ENCODE results near the gene MTMR12.

MTMR12 gene

DNA sequence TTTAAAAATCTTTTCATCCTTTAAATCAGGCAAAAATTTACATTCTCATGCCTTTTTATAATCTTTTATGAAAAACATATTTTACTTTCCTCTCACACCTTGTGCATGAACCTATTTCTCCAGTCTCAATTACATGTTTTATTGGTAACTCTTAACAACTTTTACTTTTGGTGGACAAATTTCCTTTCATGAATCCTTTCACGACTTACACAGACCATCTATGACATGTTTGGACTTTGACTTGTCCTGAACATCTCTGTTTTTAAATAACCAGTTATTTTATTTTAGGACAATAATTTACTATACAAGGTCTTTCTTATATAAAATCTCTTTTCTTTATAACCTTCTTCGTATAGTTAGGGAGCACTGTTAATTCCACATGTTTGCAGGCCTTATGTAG lies 26.5 kb upstream of the MTMR12 start:
- H2BK5ac ChIP-seq (ENCODE audit: low read depth, low read length, poor library complexity) = no peak overlapping the region
- H3K4ac ChIP-seq (ENCODE audit: low read depth, low read length) = no peak overlapping the region
- H3K4me1 ChIP-seq (ENCODE audit: control insufficient read depth in 1 of 2, insufficient read depth in 2 of 2, low read length in 2 of 2) = no peaks in the 10 kb centered on the region
- H2AFZ ChIP-seq (ENCODE audit: insufficient read depth, low read length, poor library complexity) = no peak overlapping the region
- H2AK5ac ChIP-seq (ENCODE audit: low read length) = no peak overlapping the region
- H3K18ac ChIP-seq (ENCODE audit: low read length) = no peak overlapping the region
- H2BK12ac ChIP-seq (ENCODE audit: low read length) = no peak overlapping the region
- H3K27me3 ChIP-seq (ENCODE audit: insufficient read depth, low read length) = no peaks in the 10 kb centered on the region
- H4K91ac ChIP-seq (ENCODE audit: low read depth, low read length) = no peak overlapping the region
- no peak overlapping the region for H2BK120ac ChIP-seq (ENCODE audit: insufficient read depth, low read length, poor library complexity)
- no peak overlapping the region for H4K12ac ChIP-seq (ENCODE audit: low read depth, low read length)
- DNase-seq = no peak
- H3K79me1 ChIP-seq (ENCODE audit: low read length) = no peaks in the 10 kb centered on the region
- H3K36me3 ChIP-seq (ENCODE audit: control insufficient read depth in 1 of 2, insufficient read depth in 2 of 2, low read length in 2 of 2) = peaks cover 0 to 2% of the 10 kb centered on the region in 2 experiments
- WGBS (ENCODE audit: extremely low coverage, insufficient coverage, insufficient read length) = no CpG with 5 or more reads among the region's 2 CpGs
- H3K27ac ChIP-seq (ENCODE audit: low read depth, low read length) = no peak overlapping the region
- no peak overlapping the region for H4K8ac ChIP-seq (ENCODE audit: low read depth, low read length)
- H3K4me2 ChIP-seq (ENCODE audit: low read length) = no peak overlapping the region
- peaks cover 8% of the 10 kb centered on the region for H3K9me3 ChIP-seq (ENCODE audit: insufficient read depth, low read depth, low read length)
- no peak overlapping the region for H3K9ac ChIP-seq (ENCODE audit: low read length)
- no peaks in the 10 kb centered on the region for H3K79me2 ChIP-seq (ENCODE audit: control insufficient read depth, insufficient read depth, low read length, poor library complexity)
- no peak overlapping the region for H3K4me3 ChIP-seq (ENCODE audit: low read depth, low read length)
- H3K14ac ChIP-seq (ENCODE audit: low read length) = no peak overlapping the region
- no peak overlapping the region for H3K23ac ChIP-seq (ENCODE audit: low read length)

DNA sequence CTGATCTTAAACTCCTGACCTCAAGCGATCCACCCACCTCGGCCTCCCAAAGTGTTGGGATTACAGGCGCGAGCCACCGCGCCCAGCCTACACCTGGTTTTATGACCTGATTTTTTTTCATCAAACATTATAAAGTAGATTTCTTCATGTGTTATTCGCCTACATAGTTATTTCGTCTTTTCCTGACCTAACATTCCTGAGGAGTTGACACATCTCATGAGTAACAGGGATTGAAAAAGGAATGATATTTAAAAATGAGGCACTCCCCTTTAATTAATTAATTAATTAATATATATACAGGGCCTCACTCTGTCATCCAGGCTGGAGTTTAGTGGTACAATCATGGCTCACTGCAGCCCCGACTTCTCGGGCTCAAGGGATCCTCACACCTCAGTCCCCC lies 20.2 kb upstream of the MTMR12 start:
- H3K4me2 ChIP-seq (ENCODE audit: low read length) = no peak overlapping the region
- H3K27ac ChIP-seq (ENCODE audit: low read depth, low read length) = no peak overlapping the region
- H4K12ac ChIP-seq (ENCODE audit: low read depth, low read length) = no peak overlapping the region
- H3K18ac ChIP-seq (ENCODE audit: low read length) = no peak overlapping the region
- H3K23ac ChIP-seq (ENCODE audit: low read length) = no peak overlapping the region
- peaks cover 0 to 3% of the 10 kb centered on the region in 2 experiments for H3K4me1 ChIP-seq (ENCODE audit: control insufficient read depth in 1 of 2, insufficient read depth in 2 of 2, low read length in 2 of 2)
- no peak overlapping the region for H3K4me3 ChIP-seq (ENCODE audit: low read depth, low read length)
- H3K27me3 ChIP-seq (ENCODE audit: insufficient read depth, low read length) = no peaks in the 10 kb centered on the region
- H3K9me3 ChIP-seq (ENCODE audit: insufficient read depth, low read depth, low read length) = no peaks in the 10 kb centered on the region
- H2AK5ac ChIP-seq (ENCODE audit: low read length) = no peak overlapping the region
- no peak overlapping the region for H4K91ac ChIP-seq (ENCODE audit: low read depth, low read length)
- no peaks in the 10 kb centered on the region for H3K79me2 ChIP-seq (ENCODE audit: control insufficient read depth, insufficient read depth, low read length, poor library complexity)
- no peak for DNase-seq
- H3K9ac ChIP-seq (ENCODE audit: low read length) = no peak overlapping the region
- H2BK12ac ChIP-seq (ENCODE audit: low read length) = no peak overlapping the region
- H3K4ac ChIP-seq (ENCODE audit: low read depth, low read length) = no peak overlapping the region
- no peaks in the 10 kb centered on the region for H3K36me3 ChIP-seq (ENCODE audit: control insufficient read depth in 1 of 2, insufficient read depth in 2 of 2, low read length in 2 of 2)
- H3K79me1 ChIP-seq (ENCODE audit: low read length) = no peaks in the 10 kb centered on the region
- H3K14ac ChIP-seq (ENCODE audit: low read length) = no peak overlapping the region
- no peak overlapping the region for H2BK120ac ChIP-seq (ENCODE audit: insufficient read depth, low read length, poor library complexity)
- no peak overlapping the region for H4K8ac ChIP-seq (ENCODE audit: low read depth, low read length)
- no peak overlapping the region for H2BK5ac ChIP-seq (ENCODE audit: low read depth, low read length, poor library complexity)
- no peak overlapping the region for H2AFZ ChIP-seq (ENCODE audit: insufficient read depth, low read length, poor library complexity)
- no CpG with 5 or more reads among the region's 10 CpGs for WGBS (ENCODE audit: extremely low coverage, insufficient coverage, insufficient read length)

DNA sequence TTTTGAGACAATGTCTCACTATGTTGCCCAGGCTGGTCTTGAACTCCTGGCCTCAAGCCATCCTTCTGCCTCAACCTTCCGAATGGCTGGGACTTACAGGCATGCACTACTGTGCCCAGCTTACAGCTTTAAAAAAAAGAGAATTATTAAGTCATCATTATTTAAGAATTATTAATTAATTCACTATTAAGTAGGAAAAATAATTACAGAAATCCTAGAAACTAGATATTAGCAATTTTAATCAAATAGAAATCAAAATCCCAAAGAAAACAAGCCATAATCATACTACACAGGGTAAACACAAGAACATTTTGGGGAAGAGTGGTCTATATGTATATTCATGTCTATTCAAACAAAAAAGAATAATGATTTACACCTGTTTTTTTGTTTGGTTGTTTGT lies 19.6 kb upstream of the MTMR12 start:
- Histone ChIP-seq H3K4me3 (ENCODE audit: low read depth, low read length) (no peak overlapping the region), H2BK5ac (ENCODE audit: low read depth, low read length, poor library complexity) (no peak overlapping the region), H3K9ac (ENCODE audit: low read length) (no peak overlapping the region), H3K9me3 (ENCODE audit: insufficient read depth, low read depth, low read length) (no peaks in the 10 kb centered on the region), H3K4ac (ENCODE audit: low read depth, low read length) (no peak overlapping the region), H3K79me1 (ENCODE audit: low read length) (no peaks in the 10 kb centered on the region), H3K23ac (ENCODE audit: low read length) (no peak overlapping the region), H2BK120ac (ENCODE audit: insufficient read depth, low read length, poor library complexity) (no peak overlapping the region), H2BK12ac (ENCODE audit: low read length) (no peak overlapping the region), H2AFZ (ENCODE audit: insufficient read depth, low read length, poor library complexity) (no peak overlapping the region), H3K4me2 (ENCODE audit: low read length) (no peak overlapping the region), H3K18ac (ENCODE audit: low read length) (no peak overlapping the region), H3K36me3 (ENCODE audit: control insufficient read depth in 1 of 2, insufficient read depth in 2 of 2, low read length in 2 of 2) (no peaks in the 10 kb centered on the region), H4K12ac (ENCODE audit: low read depth, low read length) (no peak overlapping the region), H4K8ac (ENCODE audit: low read depth, low read length) (no peak overlapping the region), H3K27me3 (ENCODE audit: insufficient read depth, low read length) (no peaks in the 10 kb centered on the region), H3K79me2 (ENCODE audit: control insufficient read depth, insufficient read depth, low read length, poor library complexity) (no peaks in the 10 kb centered on the region), H4K91ac (ENCODE audit: low read depth, low read length) (no peak overlapping the region), H2AK5ac (ENCODE audit: low read length) (no peak overlapping the region), H3K4me1 (ENCODE audit: control insufficient read depth in 1 of 2, insufficient read depth in 2 of 2, low read length in 2 of 2) (peaks cover 0 to 3% of the 10 kb centered on the region in 2 experiments), H3K14ac (ENCODE audit: low read length) (no peak overlapping the region), H3K27ac (ENCODE audit: low read depth, low read length) (no peak overlapping the region)
- DNase-seq = no peak
- no CpG with 5 or more reads among the region's 1 CpG for WGBS (ENCODE audit: extremely low coverage, insufficient coverage, insufficient read length)

DNA sequence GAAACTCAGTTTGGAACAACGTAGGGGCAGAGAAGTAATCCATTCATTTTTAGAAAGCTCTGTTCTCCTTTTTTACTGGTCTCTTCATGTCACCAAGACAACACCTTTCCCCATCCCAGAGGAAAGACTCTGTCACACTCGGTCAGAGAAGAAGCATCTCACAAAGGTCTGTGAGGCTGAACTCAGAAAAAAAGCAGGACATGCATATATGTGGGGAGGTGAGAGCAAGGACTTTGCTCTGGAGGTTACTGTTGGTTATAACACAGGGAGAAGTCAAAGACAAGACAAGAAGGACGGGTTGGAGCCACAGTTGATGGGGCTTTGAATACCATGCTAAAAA lies 19.2 kb upstream of the MTMR12 start:
- Histone ChIP-seq H4K12ac (ENCODE audit: low read depth, low read length) (no peak overlapping the region), H3K4me2 (ENCODE audit: low read length) (no peak overlapping the region), H2BK5ac (ENCODE audit: low read depth, low read length, poor library complexity) (no peak overlapping the region), H3K14ac (ENCODE audit: low read length) (no peak overlapping the region), H3K4me3 (ENCODE audit: low read depth, low read length) (no peak overlapping the region), H3K79me2 (ENCODE audit: control insufficient read depth, insufficient read depth, low read length, poor library complexity) (no peaks in the 10 kb centered on the region), H4K8ac (ENCODE audit: low read depth, low read length) (no peak overlapping the region), H2BK12ac (ENCODE audit: low read length) (no peak overlapping the region), H3K9ac (ENCODE audit: low read length) (no peak overlapping the region), H3K36me3 (ENCODE audit: control insufficient read depth in 1 of 2, insufficient read depth in 2 of 2, low read length in 2 of 2) (no peaks in the 10 kb centered on the region), H2AK5ac (ENCODE audit: low read length) (no peak overlapping the region), H3K27ac (ENCODE audit: low read depth, low read length) (no peak overlapping the region), H3K18ac (ENCODE audit: low read length) (no peak overlapping the region), H4K91ac (ENCODE audit: low read depth, low read length) (no peak overlapping the region), H3K9me3 (ENCODE audit: insufficient read depth, low read depth, low read length) (no peaks in the 10 kb centered on the region), H3K79me1 (ENCODE audit: low read length) (no peaks in the 10 kb centered on the region), H2BK120ac (ENCODE audit: insufficient read depth, low read length, poor library complexity) (no peak overlapping the region), H3K23ac (ENCODE audit: low read length) (no peak overlapping the region), H2AFZ (ENCODE audit: insufficient read depth, low read length, poor library complexity) (no peak overlapping the region), H3K4ac (ENCODE audit: low read depth, low read length) (no peak overlapping the region), H3K27me3 (ENCODE audit: insufficient read depth, low read length) (no peaks in the 10 kb centered on the region), H3K4me1 (ENCODE audit: control insufficient read depth in 1 of 2, insufficient read depth in 2 of 2, low read length in 2 of 2) (peaks cover 0 to 3% of the 10 kb centered on the region in 2 experiments)
- no peak for DNase-seq
- no CpG with 5 or more reads among the region's 3 CpGs for whole genome bisulfite sequencing (ENCODE audit: extremely low coverage, insufficient coverage, insufficient read length)

Data from trophoblast cell (in vitro differentiated cells and primary cell).